ENCODE results near the gene TAF1A.

The TAF1A gene

GRCh38 chr1:222539951-222540597 is 49.7 kb downstream of the TAF1A start:
- DNase-seq: no peak

- DNase-seq: no peak
Observed at GRCh38 chr1:222535455-222535854, 54.3 kb downstream of the TAF1A start.

GRCh38 chr1:222530852-222531251 is 58.9 kb downstream of the TAF1A start:
- no peak for DNase-seq

- DNase-seq: no peak
Observed at GRCh38 chr1:222529916-222530315, 59.8 kb downstream of the TAF1A start.

GRCh38 chr1:222529181-222529580 is 60.6 kb downstream of the TAF1A start:
- DNase-seq: no peak

GRCh38 chr1:222525951-222526350 is 63.8 kb downstream of the TAF1A start:
- DNase-seq: no peak

- DNase-seq: no peak
Observed at GRCh38 chr1:222523852-222524251, 65.9 kb downstream of the TAF1A start.

GRCh38 chr1:222522105-222522915 is 67.4 kb downstream of the TAF1A start:
- no peak for DNase-seq

GRCh38 chr1:222521299-222522104 is 68.2 kb downstream of the TAF1A start:
- DNase-seq: peak; percentile 30

All from right kidney (tissue), 1 donor.